ENCODE data around the gene GNPDA1. TPM values are rescaled to one million over a fixed set of nuclear protein-coding genes. Genes with fewer than 3 reads are reported as not detected.
A peak's percentile ranks its signal among the peaks of the same experiment; 100 is the strongest.

Gene GNPDA1
- total RNA-seq, 2 experiments from 2014 or later = 27.1 to 32.1 TPM

DNA sequence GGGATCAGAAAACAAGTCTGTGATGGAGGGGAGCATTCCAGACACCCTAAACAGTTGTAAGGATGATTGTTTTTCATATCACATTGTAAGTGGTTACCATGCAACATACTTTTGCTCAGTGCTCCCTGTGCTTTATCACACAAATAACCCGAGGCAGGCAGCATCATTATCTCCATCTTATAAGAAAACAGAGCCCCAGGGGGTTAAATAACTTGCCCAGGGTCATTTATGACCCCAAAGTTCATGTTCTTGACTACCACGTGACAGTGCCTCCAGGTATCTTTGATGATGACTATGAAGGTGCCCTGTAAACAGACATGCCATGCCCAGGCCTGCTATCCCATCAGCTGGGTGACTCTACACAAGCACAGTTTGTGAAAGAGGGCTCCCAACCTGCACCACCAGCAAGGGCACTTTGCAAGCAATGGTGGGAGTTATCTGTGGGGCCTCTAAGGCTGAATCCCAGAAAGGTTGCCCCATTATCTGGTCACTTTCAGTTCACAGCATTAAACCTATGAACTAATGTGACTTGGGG lies 9.5 kb downstream of the GNPDA1 start:
- H3K27me3 Mint-ChIP-seq = no peaks in the 10 kb centered on the region
- CTCF ChIA-PET = interaction anchor here (1.0 kb wide), 1 partner anchor 12 kb away, joined by 3 read pairs; no protein-coding TSS in a partner anchor
- H3K9me3 Mint-ChIP-seq = peaks cover 3% of the 10 kb centered on the region
- no peak overlapping the region for H3K27ac Mint-ChIP-seq
- H3K4me1 Mint-ChIP-seq = peaks cover 33% of the 10 kb centered on the region
- DNase-seq = no peak
- POLR2A ChIA-PET = no interaction called here
- H3K4me3 Mint-ChIP-seq = no peak overlapping the region
- peaks cover 68% of the 10 kb centered on the region for H3K36me3 Mint-ChIP-seq (ENCODE audit: low read depth)

DNA sequence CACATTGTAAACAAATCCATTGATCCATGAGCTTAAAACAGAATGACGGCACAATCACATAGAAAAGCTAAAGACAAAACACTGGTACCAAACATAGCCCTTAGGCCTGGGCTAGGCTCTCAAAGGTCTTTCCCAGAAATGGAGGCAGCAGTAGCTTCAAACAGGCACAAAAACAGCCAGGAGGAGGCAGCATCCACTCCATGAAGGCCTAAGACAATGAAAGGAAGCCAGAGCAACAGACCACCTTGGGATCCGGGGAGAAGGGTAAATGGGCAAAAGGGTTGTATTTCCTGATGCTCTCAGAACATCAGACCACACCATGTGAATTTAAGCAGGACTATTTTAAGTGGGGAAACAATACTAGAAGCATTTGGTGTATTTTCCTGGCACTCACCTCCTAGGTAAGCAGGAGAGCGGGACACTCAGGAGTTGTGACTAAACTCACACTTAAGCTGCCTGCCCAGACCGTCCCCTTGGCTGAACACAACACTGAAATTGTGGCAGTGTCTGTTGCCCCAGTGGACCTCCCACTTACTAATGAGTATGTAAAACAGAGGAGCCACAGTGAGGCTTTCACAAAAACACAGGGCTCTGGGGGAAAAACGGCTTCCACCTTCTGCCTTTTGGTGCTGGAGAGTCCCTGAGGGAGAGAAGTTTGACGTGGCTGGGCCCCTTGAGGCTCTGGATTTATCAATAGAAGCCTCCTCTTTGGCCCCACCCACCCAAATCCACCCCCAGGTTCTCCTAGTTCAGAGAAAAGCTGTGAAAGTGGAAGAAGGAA lies 11.9 kb downstream of the GNPDA1 start:
- peaks cover 11% of the 10 kb centered on the region for H3K4me1 Mint-ChIP-seq
- no peak overlapping the region for H3K4me3 Mint-ChIP-seq
- no peak overlapping the region for H3K27ac Mint-ChIP-seq
- no peaks in the 10 kb centered on the region for H3K9me3 Mint-ChIP-seq
- H3K27me3 Mint-ChIP-seq = no peaks in the 10 kb centered on the region
- no peak for DNase-seq
- CTCF ChIA-PET = interaction anchor here (0.8 to 2.5 kb wide), 8 partner anchors 10 to 147 kb away, joined by 3 to 20 read pairs (median 4); partner anchors contain the start of gene GNPDA1
- H3K36me3 Mint-ChIP-seq (ENCODE audit: low read depth) = peaks cover 57% of the 10 kb centered on the region
- POLR2A ChIA-PET = interaction anchor here (1.0 to 1.1 kb wide), 2 partner anchors 11 to 32 kb away, joined by 4 to 5 read pairs; partner anchors contain the start of genes GNPDA1 and RNF14

DNA sequence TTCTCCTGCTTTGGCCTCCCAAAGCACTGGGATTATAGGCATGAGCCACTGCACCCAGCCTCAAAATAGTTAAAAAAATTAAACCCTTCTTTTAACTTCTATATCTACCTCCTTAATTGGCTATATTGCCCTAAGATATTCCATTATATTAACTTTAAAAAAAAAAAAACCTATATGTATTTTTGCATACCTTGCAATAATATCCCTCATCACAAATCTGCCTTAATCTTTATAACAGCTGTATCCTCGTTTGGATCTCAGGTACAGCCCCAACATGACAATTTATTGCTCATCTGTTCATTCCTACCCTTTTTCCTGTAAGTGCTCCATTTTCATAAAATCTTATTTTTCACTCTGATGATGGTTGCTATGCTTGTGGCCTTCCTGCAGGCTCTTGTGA lies 12.7 kb downstream of the GNPDA1 start:
- no peaks in the 10 kb centered on the region for H3K9me3 Mint-ChIP-seq
- no peak overlapping the region for H3K27ac Mint-ChIP-seq
- H3K4me1 Mint-ChIP-seq = peaks cover 5% of the 10 kb centered on the region
- DNase-seq = no peak
- POLR2A ChIA-PET = interaction anchor here (1.0 to 1.1 kb wide), 2 partner anchors 12 to 31 kb away, joined by 4 to 5 read pairs; partner anchors contain the start of genes GNPDA1 and RNF14
- peaks cover 54% of the 10 kb centered on the region for H3K36me3 Mint-ChIP-seq (ENCODE audit: low read depth)
- H3K27me3 Mint-ChIP-seq = no peaks in the 10 kb centered on the region
- CTCF ChIA-PET = interaction anchor here (0.8 to 2.5 kb wide), 8 partner anchors 11 to 148 kb away, joined by 3 to 20 read pairs (median 4); partner anchors contain the start of gene GNPDA1
- no peak overlapping the region for H3K4me3 Mint-ChIP-seq

GRCh38 chr5:141997358-141997960 lies 15.4 kb downstream of the GNPDA1 start:
- H3K27me3 Mint-ChIP-seq = no peaks in the 10 kb centered on the region
- ChIA-PET CTCF (interaction anchor here (1.3 to 10.7 kb wide), 5 partner anchors 14 to 147 kb away, joined by 3 to 203 read pairs (median 5); partner anchors contain the start of genes GNPDA1 and RNF14), POLR2A (no interaction called here)
- H3K9me3 Mint-ChIP-seq = no peaks in the 10 kb centered on the region
- H3K4me3 Mint-ChIP-seq = no peak overlapping the region
- H3K4me1 Mint-ChIP-seq = no peaks in the 10 kb centered on the region
- no peak for DNase-seq
- H3K27ac Mint-ChIP-seq = no peak overlapping the region
- H3K36me3 Mint-ChIP-seq (ENCODE audit: low read depth) = peaks cover 54% of the 10 kb centered on the region

GRCh38 chr5:141995656-141996055 lies 17.2 kb downstream of the GNPDA1 start:
- H3K27me3 Mint-ChIP-seq = no peaks in the 10 kb centered on the region
- peaks cover 44% of the 10 kb centered on the region for H3K36me3 Mint-ChIP-seq (ENCODE audit: low read depth)
- POLR2A ChIA-PET = interaction anchor here (1.4 to 1.9 kb wide), 2 partner anchors 9 to 11 kb away, joined by 3 to 5 read pairs; no protein-coding TSS in a partner anchor
- H3K27ac Mint-ChIP-seq = no peak overlapping the region
- CTCF ChIA-PET = interaction anchor here (0.6 to 10.7 kb wide), 5 partner anchors 17 to 148 kb away, joined by 3 to 203 read pairs (median 8); partner anchors contain the start of gene GNPDA1
- H3K4me1 Mint-ChIP-seq = peaks cover 2% of the 10 kb centered on the region
- no peak overlapping the region for H3K4me3 Mint-ChIP-seq
- DNase-seq = no peak
- no peaks in the 10 kb centered on the region for H3K9me3 Mint-ChIP-seq

GRCh38 chr5:141994511-141995136 lies 18.2 kb downstream of the GNPDA1 start:
- Mint-ChIP-seq H3K27me3 (no peaks in the 10 kb centered on the region), H3K9me3 (no peaks in the 10 kb centered on the region), H3K4me1 (peaks cover 2% of the 10 kb centered on the region), H3K36me3 (ENCODE audit: low read depth) (peaks cover 39% of the 10 kb centered on the region), H3K4me3 (no peak overlapping the region), H3K27ac (no peak overlapping the region)
- ChIA-PET CTCF (interaction anchor here (0.6 to 10.7 kb wide), 5 partner anchors 18 to 149 kb away, joined by 4 to 203 read pairs (median 8); partner anchors contain the start of genes GNPDA1 and RNF14), POLR2A (interaction anchor here (0.8 to 1.9 kb wide), 4 partner anchors 10 to 127 kb away, joined by 3 to 5 read pairs (median 3); no protein-coding TSS in a partner anchor)
- no peak for DNase-seq

DNA sequence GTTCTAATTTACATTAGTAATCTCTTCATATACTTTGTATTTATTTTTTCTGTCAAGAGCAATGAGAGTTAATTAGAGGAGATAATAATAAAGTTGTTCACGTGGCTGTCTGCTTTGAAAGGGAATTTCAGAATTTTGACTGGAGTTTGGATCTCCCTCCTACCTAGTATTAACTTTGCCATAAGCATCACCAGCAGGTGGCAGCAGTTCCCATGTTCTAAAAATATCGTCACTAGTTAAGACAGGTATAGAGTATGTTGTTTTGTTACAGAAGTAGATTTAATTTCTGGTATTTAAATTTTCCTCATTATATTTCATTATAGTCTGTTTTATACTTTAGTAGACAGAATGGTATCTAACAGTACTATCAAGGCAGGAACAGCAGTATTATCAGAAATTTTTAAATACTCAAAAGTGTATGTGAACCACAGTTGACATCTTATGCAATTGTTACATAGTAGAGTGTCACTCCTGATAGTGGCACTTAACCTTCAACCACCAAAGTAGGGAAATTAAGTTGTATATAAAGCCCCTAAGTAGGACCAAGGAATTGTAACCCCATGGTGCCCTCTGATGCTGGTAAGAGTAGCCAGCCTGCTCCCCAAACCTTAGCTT lies 20.4 kb downstream of the GNPDA1 start:
- H3K27ac Mint-ChIP-seq = no peak overlapping the region
- H3K4me1 Mint-ChIP-seq = peaks cover 2% of the 10 kb centered on the region
- H3K9me3 Mint-ChIP-seq = no peaks in the 10 kb centered on the region
- H3K4me3 Mint-ChIP-seq = no peak overlapping the region
- POLR2A ChIA-PET = interaction anchor here (0.7 to 3.0 kb wide), 2 partner anchors 23 to 147 kb away, joined by 3 to 15 read pairs; partner anchors contain the start of gene RNF14
- CTCF ChIA-PET = interaction anchor here (0.6 to 10.7 kb wide), 9 partner anchors 16 to 306 kb away, joined by 3 to 203 read pairs (median 11); partner anchors contain the start of genes GNPDA1 and RNF14
- peak; percentile 79 for DNase-seq
- H3K27me3 Mint-ChIP-seq = no peaks in the 10 kb centered on the region
- H3K36me3 Mint-ChIP-seq (ENCODE audit: low read depth) = peaks cover 42% of the 10 kb centered on the region

- Mint-ChIP-seq H3K4me1 (peaks cover 2% of the 10 kb centered on the region), H3K27me3 (no peaks in the 10 kb centered on the region), H3K36me3 (ENCODE audit: low read depth) (peaks cover 47% of the 10 kb centered on the region), H3K4me3 (no peak overlapping the region), H3K9me3 (no peaks in the 10 kb centered on the region), H3K27ac (no peak overlapping the region)
- CTCF ChIA-PET = interaction anchor here (0.6 to 10.7 kb wide), 15 partner anchors 13 to 297 kb away, joined by 3 to 203 read pairs (median 5); partner anchors contain the start of genes GNPDA1, NDFIP1 and RNF14
- POLR2A ChIA-PET = interaction anchor here (3.0 kb wide), 1 partner anchor 20 kb away, joined by 15 read pairs; the partner anchor contains the start of gene RNF14
- DNase-seq = no peak
Measured at GRCh38 chr5:141989720-141990119, 23.1 kb downstream of the GNPDA1 start.

DNA sequence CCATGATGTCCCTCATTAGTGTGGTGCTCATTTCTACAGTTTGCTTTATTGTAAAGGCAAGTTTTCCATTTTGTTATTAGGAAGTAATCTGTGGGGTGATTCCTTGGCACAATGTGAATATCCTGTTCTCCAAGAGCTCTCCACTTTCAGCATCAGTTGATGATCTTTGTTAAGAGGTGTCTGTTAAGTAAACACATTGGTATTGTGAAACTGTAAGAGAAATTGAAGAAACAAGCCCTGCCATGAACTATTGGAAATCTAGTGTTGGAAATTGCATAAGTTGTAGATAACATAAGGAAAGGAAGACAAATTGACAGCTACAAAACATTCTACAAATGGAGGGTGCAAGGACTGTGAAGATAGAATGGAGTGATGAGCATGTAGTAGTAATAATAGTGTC lies 26.8 kb downstream of the GNPDA1 start:
- no peaks in the 10 kb centered on the region for H3K27me3 Mint-ChIP-seq

GRCh38 chr5:141982626-141983025 lies 30.2 kb downstream of the GNPDA1 start:
- DNase-seq = no peak
- no peak overlapping the region for H3K4me3 Mint-ChIP-seq
- no peaks in the 10 kb centered on the region for H3K4me1 Mint-ChIP-seq
- ChIA-PET POLR2A (no interaction called here), CTCF (no interaction called here)
- no peak overlapping the region for H3K27ac Mint-ChIP-seq
- peaks cover 54% of the 10 kb centered on the region for H3K36me3 Mint-ChIP-seq (ENCODE audit: low read depth)
- no peaks in the 10 kb centered on the region for H3K9me3 Mint-ChIP-seq
- no peaks in the 10 kb centered on the region for H3K27me3 Mint-ChIP-seq

More for the DNA sequence above, 26.8 kb downstream of the GNPDA1 start:
- H3K27ac Mint-ChIP-seq = no peak overlapping the region
- ChIA-PET CTCF (interaction anchor here (1.0 to 2.5 kb wide), 6 partner anchors 10 to 294 kb away, joined by 3 to 9 read pairs (median 5); partner anchors contain the start of gene RNF14), POLR2A (interaction anchor here (0.8 to 2.4 kb wide), 4 partner anchors 9 to 17 kb away, joined by 3 to 10 read pairs (median 3); partner anchors contain the start of gene RNF14)
- H3K4me3 Mint-ChIP-seq = no peak overlapping the region
- H3K4me1 Mint-ChIP-seq = no peaks in the 10 kb centered on the region
- peaks cover 43% of the 10 kb centered on the region for H3K36me3 Mint-ChIP-seq (ENCODE audit: low read depth)
- no peaks in the 10 kb centered on the region for H3K9me3 Mint-ChIP-seq
- DNase-seq = no peak

- CTCF ChIA-PET = interaction anchor here (1.2 to 3.6 kb wide), 6 partner anchors 9 to 286 kb away, joined by 3 to 31 read pairs (median 12); partner anchors contain the start of gene RNF14
Measured at GRCh38 chr5:141978389-141978788, 34.4 kb downstream of the GNPDA1 start.

More at GRCh38 chr5:141978389-141978788, 34.4 kb downstream of the GNPDA1 start:
- no peaks in the 10 kb centered on the region for H3K9me3 Mint-ChIP-seq
- POLR2A ChIA-PET = interaction anchor here (2.5 kb wide), 1 partner anchor 9 kb away, joined by 10 read pairs; the partner anchor contains the start of gene RNF14
- no peak for DNase-seq
- peaks cover 55% of the 10 kb centered on the region for H3K36me3 Mint-ChIP-seq (ENCODE audit: low read depth)
- no peaks in the 10 kb centered on the region for H3K27me3 Mint-ChIP-seq
- H3K4me1 Mint-ChIP-seq = peaks cover 14% of the 10 kb centered on the region
- no peak overlapping the region for H3K27ac Mint-ChIP-seq
- no peak overlapping the region for H3K4me3 Mint-ChIP-seq
